CD1c-positive myeloid dendritic cell (primary cell): Measurements from ENCODE around the gene PTPRN2.
"Not testable (repeated sequence)": the region's sequence is repeated elsewhere in the genome, so short reads cannot be mapped to it uniquely, and the experiment has no call there.

Experiments
- DNase-seq: peaks from one replicate; pipeline ENCODE4 v3.0.0-alpha.2; 2016; ENCODE audit errors: extremely low spot score

The PTPRN2 gene

DNA sequence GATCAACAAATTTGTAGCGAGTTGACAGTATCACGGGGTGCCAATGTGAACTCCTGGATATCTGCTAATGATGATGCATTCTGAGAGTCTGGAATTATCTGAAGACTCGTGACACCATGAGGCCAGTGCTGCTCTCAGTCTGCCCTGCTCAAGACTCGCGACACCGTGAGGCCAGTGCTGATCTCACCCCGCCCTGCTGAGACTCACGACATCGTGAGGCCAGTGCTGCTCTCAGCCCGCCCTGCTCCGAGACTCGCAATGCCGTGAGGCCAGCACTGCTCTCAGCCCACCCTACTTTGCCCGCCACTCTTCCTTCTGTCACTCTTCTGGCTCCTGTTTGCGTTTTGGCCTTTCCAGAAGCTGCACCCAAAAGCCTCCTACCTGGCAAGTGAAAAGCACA is 411.8 kb downstream of the PTPRN2 start:
- no peak for DNase-seq

DNA sequence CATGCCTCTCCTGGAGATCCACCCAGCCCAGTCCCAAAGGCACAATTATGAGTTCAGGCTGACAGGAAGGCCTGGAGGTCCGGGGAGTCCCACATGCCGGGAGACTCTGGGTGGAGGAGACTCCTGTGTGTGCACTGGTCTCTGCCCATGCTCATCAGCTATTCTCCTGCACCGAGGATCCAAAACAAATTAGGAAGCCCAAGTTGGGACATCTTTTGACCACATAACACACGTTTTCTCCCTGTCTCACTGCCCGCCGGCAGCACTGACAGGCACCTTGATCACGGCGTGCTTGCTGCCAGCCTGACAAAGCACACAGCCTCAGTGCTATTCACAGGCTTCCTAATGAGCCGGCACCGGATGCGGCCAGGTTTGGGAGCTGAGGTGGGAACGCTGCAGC is 412.7 kb downstream of the PTPRN2 start:
- no peak for DNase-seq

DNA sequence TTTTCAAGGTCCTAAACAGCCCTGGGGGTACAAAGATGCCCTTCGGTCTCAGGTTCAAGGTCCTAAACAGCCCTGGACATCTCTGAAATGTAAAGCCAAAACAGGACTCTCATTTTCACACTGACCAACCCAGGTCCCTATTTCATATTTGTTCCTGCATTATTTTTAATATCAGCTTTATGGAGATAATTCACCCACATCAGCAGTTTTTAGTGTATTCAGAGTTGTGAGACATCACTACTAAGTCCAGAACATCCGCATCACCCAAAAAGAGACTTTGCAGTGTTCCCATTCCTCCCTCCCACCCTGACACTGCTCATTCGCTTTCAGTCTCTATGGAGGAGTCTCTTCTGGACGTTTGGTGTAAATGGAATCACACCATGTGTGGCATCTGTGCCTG is 420.2 kb downstream of the PTPRN2 start:
- DNase-seq: no peak

DNA sequence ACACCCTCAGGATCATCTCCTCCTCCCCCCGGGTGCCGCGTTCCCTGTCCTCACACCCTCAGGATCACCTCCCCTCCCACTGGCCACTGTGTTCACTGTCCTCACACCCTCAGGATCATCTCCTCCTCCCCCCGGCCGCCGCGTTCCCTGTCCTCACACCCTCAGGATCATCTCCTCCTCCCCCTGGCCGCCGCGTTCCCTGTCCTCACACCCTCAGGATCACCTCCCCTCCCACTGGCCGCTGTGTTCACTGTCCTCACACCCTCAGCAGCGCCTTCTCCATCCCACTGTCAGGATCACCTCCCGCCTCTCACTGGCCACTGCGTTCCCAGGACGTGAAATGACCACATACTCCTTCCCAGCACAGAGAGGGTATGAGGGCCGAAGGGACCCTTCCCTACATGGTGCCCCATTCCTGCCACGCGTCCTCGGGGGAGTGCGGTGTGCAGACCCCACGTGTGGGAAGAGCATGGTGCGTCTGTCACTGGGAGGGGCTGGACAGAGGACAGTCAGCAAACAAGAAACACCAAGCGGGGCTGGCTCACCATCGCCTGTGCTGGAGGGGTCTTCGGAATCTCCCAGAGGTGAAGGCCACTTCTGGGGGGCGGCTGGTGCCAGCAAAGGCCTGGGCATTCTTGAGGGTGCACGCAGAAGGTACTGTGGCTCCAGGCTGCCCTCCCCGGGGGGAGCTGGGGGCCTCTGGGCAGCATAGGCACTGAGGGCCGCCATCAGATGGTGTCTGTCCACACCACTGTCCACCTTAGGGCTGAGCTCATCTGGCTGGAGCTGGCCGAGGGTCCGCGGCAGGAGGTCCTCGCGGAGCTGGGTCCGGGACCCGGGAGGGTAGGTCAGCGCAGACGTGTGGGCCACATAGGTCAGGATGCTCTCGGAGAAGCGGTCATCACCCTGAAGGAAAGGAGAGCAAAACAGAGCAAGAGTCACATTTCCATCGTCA is 421.0 kb downstream of the PTPRN2 start:
- no peak for DNase-seq

DNA sequence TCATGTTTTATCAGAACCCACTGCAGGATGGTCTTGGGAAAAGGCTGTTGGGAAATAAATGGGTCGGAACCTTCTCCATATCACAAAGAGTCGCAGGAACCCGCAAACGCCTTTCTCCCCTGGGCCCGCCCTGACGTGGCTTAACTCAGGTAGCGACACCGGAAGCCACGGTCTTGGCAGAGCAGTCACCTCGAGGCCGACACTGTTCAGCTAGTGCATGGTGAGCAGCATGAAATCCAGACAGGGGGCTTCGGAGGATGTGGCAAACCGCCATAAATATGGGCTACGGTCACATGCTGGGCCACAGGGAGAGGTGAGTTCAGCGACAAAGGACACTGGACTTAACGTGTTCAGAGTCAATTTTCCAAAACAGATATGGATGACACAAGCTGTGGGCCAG is 421.9 kb downstream of the PTPRN2 start:
- DNase-seq: no peak

DNA sequence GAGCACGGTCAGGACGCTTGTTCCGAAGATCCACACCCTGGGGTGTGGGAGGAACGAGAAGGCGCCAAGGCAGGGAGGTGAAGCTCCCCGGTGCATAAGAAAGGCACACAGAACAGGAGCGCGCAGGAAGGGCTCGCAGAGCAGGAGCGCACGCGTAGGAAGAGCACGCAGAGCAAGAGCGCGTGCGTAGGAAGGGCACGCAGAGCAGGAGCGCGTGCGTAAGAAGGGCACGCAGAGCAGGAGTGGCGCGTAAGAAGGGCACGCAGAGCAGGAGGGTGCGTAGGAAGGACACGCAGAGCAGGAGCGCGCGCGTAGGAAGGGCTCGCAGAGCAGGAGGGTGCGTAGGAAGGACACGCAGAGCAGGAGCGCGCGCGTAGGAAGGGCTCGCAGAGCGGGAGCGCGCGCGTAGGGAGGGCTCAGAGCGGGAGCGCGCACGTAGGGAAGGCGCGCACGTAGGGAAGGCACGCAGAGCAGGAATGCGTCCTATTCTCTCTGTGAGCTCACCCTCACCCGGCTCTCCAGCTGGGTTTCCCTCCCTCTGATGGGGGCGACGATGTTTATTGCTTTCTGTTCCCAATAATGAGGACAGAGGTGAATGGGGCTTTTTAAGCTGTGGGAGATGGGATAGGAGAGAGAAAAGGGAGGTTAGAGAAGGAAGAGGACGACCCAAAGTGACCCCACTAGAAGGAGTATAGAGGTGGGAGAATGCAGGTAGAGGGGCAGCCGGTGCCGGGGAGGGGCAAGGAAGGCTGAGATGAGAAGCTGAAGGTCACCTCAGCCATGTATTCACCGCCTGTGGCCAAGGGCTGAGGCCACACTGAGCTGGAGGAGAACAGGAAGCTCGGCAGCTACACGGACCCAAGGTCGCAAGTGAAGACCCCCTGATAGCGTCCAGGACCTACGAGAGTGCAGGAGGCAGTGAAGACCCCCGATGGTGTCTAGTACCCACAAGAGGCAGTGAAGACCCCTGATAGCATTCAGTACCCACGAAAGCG is 423.2 kb downstream of the PTPRN2 start:
- DNase-seq: no peak

DNA sequence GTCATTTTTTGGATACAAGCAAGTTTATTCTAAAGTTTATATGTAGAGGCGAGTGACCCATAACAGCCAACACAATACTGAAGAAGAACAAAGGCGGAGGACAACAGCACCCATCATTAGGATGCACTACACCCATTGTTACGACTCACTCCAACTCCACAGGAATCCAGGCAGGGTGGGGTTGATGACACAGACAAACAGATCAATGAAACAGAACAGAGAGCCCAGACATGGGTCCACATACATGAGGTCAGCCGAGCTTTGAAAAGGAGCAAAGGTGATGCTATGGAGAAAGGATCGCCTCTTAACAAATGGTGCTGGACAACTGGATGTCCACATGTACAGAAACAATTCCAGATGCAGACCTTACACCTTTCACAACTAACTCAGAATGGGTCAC is 426.4 kb downstream of the PTPRN2 start:
- no peak for DNase-seq

DNA sequence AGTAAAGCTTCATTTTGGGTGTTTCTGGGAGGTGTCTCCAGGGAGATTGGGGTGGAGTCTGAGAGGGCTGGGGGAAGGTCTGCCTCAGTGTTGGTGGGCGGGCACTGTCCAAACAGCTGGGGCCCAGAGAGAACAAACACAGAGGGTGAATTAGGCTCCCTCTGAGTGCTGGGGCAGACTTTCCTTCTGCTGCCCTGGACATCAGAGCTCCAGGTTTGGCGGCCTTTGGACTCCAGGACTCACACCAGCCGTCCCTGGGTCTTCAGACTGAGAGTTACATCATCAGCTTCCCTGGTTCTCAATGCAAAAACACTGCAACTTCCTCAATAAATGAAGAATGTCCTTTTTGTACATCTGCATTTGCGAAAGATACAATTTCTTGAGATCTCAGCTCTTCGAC is 427.4 kb downstream of the PTPRN2 start:
- DNase-seq: no peak

DNA sequence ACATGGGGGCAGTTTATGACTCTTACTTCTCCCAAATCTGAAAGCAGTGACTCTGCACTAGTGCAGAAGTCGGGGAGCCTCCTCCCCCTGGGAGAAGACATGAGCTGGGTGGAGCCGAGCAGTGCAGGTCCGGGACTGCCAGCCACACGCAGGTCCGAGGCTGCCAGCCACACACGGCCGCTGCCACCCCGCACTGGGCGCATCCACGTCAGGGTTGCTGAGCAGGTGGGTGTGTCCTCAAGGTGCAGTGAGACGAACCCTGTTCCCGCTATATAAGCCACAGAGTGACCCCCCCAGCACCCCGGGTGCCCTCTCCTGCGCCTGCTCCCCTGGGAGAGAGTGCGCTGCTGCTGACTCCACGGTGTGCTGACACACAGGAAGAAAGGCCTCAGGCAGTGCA is 430.2 kb downstream of the PTPRN2 start:
- DNase-seq: no peak

DNA sequence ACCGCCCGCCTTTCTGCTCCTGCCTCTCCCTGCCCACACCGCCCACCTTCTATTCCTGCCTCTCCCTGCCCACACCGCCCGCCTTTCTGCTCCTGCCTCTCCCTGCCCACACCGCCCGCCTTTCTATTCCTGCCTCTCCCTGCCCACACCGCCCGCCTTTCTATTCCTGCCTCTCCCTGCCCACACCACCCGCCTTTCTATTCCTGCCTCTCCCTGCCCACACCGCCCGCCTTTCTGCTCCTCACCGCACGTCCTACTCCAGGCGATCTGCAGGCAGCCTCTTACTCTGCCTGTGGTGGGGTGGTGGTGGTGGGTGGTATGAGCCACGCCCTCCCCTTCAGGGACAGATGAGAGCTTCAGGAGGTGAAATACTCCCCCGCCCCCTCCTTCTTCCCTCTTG is 436.4 kb downstream of the PTPRN2 start:
- peak; percentile 3 for DNase-seq

DNA sequence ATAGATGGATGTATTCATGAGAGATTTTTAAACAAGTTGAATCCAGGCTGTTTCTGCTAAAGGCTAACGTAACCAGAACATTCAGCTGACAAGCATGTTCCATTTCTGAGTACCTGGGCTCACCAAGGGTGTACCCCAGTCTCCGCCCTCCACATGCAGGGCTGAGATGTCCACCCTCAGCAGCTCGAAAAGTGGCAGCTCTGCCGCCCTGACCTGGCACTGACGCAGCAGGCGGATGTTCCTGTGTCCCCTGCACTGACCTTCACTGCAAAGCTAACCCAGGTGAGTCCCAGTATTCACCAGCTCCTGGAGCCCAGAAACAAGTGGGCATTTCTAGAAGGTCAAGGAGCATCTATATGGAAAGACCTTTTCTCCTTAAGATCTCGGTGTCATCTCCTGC is 437.4 kb downstream of the PTPRN2 start:
- DNase-seq: no peak

DNA sequence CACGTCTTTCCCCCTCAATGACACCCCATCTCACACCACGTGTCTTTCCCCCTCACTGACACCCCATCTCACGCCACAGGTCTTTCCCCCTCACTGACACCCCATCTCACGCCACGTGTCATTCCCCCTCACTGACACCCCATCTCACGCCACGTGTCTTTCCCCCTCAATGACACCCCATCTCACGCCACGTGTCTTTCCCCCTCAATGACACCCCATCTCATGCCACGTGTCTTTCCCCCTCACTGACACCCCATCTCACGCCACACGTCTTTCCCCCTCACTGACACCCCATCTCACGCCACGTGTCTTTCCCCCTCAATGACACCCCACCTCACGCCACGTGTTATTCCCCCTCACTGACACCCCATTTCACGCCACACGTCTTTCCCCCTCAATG is 440.2 kb downstream of the PTPRN2 start:
- not testable (repeated sequence) for DNase-seq

DNA sequence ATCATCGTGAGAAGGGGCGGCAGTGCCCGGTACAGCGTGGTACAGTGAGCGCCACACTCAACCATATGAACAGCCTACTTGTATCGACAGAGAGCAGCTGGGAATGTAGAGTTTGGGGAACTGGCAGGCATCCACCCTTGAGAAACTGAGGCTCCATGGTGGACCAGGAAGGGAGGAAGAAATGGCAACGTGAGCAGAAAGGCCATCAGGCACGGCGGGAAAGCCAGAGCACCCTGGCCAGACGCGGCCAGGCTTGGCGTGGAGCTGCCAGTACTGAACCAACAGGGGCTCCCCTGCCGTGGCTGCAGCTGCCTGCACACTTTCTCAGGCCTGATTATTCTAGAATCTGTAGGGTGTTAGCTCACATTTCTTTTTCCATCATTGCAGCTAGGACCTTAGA is 442.3 kb downstream of the PTPRN2 start:
- DNase-seq: no peak

DNA sequence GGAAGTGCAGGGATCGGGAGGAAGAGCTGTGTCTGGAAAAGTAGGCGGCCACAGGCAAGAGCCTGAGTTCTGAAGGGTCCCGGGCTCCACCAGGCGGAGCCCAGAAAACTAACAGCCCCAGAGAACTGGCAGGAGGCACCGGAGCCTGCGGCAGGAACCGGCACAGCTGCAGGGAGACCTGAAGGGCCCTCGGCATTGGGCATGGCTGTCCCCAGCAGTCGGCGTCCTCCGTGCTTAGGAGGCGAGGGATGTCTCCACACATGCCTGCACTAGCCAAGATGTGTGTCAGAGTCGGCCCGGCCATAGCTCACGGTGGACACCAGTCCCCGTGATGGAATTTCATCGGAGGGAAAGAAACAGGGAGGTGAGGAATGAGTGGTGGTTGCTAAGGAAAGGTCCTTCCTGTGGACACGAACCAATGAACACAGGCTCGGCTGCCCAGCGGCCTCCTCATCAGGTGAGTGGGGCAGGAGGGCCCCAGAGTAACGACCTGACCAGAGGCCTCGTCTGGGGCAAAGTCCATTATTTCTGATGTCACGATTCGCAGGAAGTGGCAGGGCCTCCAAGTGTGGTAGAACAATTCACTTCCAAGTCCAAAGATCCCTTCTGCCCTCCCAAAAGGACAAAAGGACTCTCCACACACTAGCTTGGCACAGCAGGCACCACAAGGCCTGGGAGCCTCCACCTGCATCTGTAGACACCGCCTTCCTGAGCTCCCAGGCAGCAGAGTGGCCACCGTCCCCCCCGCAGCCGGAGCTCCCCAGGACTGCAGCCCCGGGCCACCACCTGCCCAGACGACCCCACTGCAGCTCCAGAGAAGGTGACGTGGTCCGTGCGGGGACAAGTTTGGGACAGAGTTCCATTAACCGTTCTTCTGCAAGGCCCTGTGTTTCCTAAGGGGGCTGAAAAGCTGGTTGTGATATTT is 444.2 kb downstream of the PTPRN2 start:
- DNase-seq: no peak

DNA sequence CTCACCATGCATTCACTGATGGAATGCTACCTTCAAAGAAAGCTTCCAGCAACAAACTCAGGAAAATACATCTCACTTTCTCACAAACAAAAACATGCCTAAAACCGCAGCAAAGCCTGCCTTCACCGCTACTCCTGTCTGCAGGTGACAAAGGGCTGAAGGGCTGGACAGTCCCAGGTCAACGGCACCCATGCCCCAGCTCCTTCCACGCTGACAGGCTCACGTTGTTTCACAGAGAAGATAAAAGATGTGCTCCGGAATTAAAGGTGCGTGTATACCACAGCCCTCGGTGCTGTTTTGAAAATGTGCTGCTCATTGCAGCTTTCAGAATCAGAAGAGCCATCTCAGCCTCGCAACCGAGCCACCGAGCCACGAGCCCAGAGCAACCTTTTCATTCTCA is 445.0 kb downstream of the PTPRN2 start:
- no peak for DNase-seq

DNA sequence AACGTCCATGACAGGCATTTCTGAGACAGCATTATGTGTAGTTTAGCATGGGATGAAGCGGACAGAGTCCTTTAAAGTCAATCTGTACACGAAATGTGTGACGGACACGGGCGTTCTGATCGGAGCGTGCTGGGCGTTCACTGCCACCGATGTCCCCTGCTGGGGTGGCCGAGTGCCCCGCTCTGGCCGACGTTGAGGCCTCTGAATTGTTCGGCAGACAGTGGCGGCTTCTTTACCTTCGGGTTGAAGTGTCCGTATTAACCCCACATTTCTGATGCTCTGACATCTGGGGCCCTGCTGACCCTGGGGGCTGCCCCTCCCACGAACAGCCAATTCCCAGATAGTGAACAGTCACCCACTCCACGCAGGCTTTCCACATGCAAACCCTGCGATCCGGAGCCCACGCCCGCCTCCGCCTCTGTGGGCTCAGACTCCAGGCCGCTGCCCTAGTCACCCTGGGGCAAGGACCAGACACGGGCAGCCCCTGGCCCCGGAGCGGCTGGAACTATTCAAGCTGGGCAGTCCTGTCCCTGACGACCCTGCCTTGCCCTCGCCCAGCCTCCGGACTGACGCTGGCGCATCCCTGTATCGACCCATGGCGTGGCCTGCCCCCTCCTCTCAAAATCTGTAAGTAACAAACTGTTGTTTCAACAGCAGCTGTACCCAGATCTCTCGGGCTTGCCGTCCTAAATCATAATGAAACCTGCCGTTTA is 445.7 kb downstream of the PTPRN2 start:
- no peak for DNase-seq

DNA sequence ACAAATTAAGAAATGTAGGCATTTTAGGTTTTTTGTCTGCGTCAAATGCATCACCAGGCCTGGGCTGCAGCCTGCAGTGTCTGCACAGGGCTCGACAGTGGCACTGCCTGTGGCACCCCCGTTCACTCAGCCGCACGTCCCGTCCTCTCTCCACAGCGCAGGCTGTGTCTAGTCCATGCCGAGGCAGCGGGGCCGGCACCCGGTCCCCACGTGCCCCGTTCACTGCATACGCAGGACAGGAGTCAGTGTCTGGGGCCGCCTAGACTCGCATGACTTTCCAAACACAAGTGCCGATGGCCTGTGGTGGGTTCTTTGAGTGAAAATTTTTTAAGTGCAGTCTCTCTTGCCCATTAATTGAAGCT is 446.4 kb downstream of the PTPRN2 start:
- DNase-seq: no peak

DNA sequence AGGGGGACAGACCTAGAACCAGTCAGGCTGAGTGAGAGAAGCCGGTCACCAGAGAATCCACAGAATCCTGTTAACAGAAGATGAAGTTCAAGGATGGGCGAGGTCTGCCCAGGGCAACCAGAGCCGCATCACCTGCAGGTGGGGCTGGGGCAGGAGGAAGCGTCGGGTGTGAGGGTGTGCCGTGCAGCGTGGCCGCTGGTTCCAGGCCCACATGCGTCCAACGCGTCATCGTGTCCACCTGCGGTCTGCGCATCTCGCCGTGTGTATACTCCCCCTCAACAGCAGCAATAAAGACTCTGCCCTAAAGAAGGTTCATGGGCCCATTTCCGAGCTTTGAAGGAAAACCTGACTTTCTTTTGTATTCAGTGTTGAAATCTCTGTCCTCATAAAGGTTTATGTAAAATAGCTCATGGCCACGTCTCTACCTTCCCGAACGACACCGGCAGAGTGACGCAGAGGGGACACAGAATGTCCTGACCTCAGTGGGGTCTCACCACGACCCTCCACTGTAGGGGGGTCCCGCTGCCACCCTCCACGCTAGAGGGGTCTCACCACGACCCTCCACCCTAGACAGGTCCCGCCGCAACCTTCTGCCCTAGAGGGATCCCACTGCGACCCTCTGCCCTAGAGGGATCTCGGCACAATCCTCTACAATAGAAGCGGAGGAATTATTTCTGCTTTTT is 446.9 kb downstream of the PTPRN2 start:
- no peak for DNase-seq

DNA sequence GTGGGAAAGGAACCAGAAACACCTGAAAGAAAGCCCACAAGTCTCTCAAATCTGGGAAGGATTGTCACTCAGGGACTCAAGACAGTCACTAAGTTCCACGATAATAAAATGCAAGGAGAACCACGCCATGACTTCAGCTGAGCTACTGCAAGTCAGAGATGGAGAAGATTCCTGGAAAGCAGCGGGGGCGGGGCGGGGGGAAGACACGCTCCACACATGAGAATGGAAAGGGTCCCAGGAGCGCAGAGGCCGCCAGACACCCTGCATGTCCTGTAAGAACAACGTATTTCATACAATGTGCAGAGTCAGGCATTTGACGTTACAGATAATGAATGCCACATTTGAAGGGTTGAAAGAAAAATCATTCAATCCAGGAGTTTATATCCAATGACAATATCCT is 448.1 kb downstream of the PTPRN2 start:
- DNase-seq: no peak

DNA sequence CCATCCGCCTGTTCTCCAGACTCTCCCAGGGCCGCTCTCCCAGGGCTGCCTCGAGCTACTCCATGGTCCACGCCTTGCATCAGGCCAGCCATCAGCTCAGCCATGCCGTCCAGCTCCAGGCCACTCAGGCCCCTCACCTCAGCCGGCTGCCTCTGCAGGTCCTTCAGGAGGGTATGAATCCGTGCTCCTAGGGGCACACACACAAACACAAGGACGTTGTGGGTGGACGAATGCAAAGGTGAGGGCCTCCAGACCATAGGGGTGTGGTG is 449.4 kb downstream of the PTPRN2 start:
- DNase-seq: no peak
